ENCODE data around the gene DNASE1L2. TPM values are rescaled to one million over a fixed set of nuclear protein-coding genes. Genes with fewer than 3 reads are reported as not detected.

The DNASE1L2 gene
- total RNA-seq (2014; rRNA removed; shearing (Covaris generic)) = 1.0 and 1.5 TPM in 2 replicates

DNA sequence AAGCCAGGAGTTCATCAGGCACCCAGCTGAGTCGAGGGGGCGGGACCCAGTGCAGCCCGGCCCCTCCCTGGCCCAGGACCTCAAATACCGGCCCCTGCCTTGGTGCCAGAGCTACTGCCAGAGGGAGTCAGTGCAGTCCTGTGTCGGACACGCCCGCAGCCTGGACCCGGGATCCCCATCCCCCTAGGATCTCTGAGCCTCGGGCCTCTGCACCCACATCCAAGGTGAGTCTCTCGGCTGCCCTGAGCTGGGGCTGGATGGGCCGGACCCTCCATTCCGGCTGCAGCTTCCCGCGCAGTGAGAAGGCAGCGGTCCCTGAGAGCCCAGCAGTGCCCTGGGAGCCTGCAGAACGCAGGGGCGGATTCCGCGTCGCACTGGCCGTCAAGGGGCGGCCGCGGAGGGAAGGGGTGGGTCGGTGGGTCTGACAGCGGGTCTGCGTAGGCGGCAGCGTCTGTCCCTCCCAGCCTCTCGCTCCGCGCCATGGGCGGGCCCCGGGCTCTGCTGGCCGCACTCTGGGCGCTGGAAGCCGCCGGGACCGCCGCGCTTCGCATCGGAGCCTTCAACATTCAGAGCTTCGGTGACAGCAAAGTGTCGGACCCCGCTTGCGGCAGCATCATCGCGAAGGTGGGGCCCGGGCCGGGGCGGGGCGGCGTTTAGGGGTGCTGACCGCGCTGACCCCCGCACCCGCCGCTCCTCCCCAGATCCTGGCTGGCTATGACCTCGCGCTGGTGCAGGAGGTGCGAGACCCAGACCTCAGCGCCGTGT lies at the start of gene DNASE1L2:
TSS of gene DNASE1L2 (plus strand) at position 108 of the 765 bp plus-strand sequence. CDS start at position 481, 373 bp downstream.

GRCh38 chr16:2196162-2196980 lies 39.9 kb upstream of the DNASE1L2 start, which contains the start of gene CASKIN1:
CASKIN1 (minus strand) TSS chr16:2196605; CDS start chr16:2196432, 173 bp downstream.

GRCh38 chr16:2205104-2205966 lies 30.9 kb upstream of the DNASE1L2 start, which contains the start of gene MLST8:
MLST8 (plus strand) TSS chr16:2205454; CDS start chr16:2206086, 632 bp downstream.

DNA sequence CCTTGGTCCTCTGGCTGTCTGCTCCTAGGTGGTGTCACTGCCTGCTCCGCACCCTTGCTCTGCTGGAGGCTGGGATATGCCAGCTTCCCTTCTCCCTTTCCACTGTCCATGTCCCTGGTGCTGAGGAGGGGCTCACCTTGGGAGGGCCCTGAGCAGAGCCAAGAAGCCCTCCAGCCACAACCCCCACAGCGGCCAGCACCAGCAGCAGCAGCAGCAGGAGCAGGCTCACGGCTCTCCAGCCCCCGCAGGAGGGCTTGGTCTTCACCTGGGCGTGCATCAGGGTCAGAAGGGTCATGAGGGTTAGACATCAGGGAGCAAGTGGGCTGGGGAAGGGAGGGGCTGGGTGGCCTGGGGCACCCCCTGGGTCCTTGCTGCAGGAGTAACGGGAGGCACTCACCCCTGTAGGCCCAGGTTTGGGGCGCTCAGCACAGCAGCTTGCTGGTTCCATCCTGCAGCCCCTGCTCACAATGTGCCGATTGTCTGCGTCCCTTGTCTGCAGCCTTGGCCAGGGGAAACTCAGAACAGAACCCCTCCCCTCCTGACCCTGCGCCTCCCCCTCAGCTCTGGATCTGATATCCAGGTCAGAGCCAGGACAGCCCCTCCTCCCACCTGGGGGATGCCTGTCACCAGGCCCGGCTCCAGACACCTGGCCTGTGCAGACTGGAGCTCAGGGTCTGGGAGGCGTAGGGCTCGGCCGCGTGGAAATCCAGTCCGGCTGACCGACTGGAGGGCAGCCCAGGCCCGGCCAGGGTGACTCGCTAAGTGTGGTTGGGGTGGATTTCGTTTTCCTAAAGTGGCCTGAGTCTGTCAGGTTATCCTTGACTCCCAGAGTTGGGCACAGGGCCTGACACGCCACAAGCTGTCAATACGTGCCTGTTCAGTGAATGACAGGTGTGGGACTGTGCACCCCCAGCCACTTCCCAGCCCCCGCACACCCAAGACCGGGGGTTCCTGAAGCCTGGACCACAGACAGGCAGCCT lies 25.6 kb upstream of the DNASE1L2 start, which contains the start of gene BRICD5:
TSS of gene BRICD5 (minus strand) at position 478 of the 980 bp plus-strand sequence. CDS start at position 448, 30 bp downstream.

GRCh38 chr16:2214719-2214968 lies 21.6 kb upstream of the DNASE1L2 start, which contains the start of gene PGP:
PGP (minus strand) TSS chr16:2214840; CDS start chr16:2214777, 63 bp downstream.

GRCh38 chr16:2223221-2223941 lies 12.9 kb upstream of the DNASE1L2 start, which contains the start of gene E4F1:
E4F1 (plus strand) TSS chr16:2223591; CDS start chr16:2223614, 23 bp downstream.

GRCh38 chr16:2251296-2252111 lies 15.3 kb downstream of the DNASE1L2 start, which contains the start of gene ECI1:
ECI1 (minus strand) TSS chr16:2251587; CDS start chr16:2251566, 21 bp downstream.

GRCh38 chr16:2267913-2268666 lies 31.8 kb downstream of the DNASE1L2 start, which contains the start of gene RNPS1:
RNPS1 (minus strand) TSS chr16:2268126; CDS start chr16:2264643, 3,483 bp downstream.

Small RNAs within 50 kb of the gene (small RNA-seq; reads per million reads assigned to genes)
- not detected for gene MIR3677
- not detected for gene MIR4717

Other genes starting within 250 kb of the DNASE1L2 start
- gene SYNGR3, start 246.5 kb upstream of the DNASE1L2 start, total RNA-seq (2014; rRNA removed; shearing (Covaris generic)) = 1.6 and 2.0 TPM in 2 replicates
- gene ZNF598, start 226.6 kb upstream of the DNASE1L2 start, total RNA-seq (2014; rRNA removed; shearing (Covaris generic)) = 59.6 and 76.5 TPM in 2 replicates
- 1.0 and 1.5 TPM in 2 replicates for gene NPW, start 216.7 kb upstream of the DNASE1L2 start, total RNA-seq (2014; rRNA removed; shearing (Covaris generic))
- gene NHERF2, start 209.5 kb upstream of the DNASE1L2 start, total RNA-seq (2014; rRNA removed; shearing (Covaris generic)) = 113 and 117 TPM in 2 replicates
- gene NTHL1, start 188.6 kb upstream of the DNASE1L2 start, total RNA-seq (2014; rRNA removed; shearing (Covaris generic)) = 58.6 and 71.2 TPM in 2 replicates
- gene TSC2, start 188.5 kb upstream of the DNASE1L2 start, total RNA-seq (2014; rRNA removed; shearing (Covaris generic)) = 75.3 and 90.4 TPM in 2 replicates
- gene PKD1, start 100.5 kb upstream of the DNASE1L2 start, total RNA-seq (2014; rRNA removed; shearing (Covaris generic)) = 90.3 and 104 TPM in 2 replicates
- gene RAB26, start 87.8 kb upstream of the DNASE1L2 start, total RNA-seq (2014; rRNA removed; shearing (Covaris generic)) = 9.0 and 16.0 TPM in 2 replicates
- 71.3 and 72.5 TPM in 2 replicates for gene TRAF7, start 80.7 kb upstream of the DNASE1L2 start, total RNA-seq (2014; rRNA removed; shearing (Covaris generic))
- gene CASKIN1, start 39.8 kb upstream of the DNASE1L2 start, total RNA-seq (2014; rRNA removed; shearing (Covaris generic)) = 1.1 and 1.4 TPM in 2 replicates
- 44.6 and 65.4 TPM in 2 replicates for gene MLST8, start 31.0 kb upstream of the DNASE1L2 start, total RNA-seq (2014; rRNA removed; shearing (Covaris generic))
- gene BRICD5, start 25.6 kb upstream of the DNASE1L2 start, total RNA-seq (2014; rRNA removed; shearing (Covaris generic)) = 1.3 and 3.0 TPM in 2 replicates
- gene PGP, start 21.6 kb upstream of the DNASE1L2 start, total RNA-seq (2014; rRNA removed; shearing (Covaris generic)) = 19.2 and 26.6 TPM in 2 replicates
- 40.0 and 47.9 TPM in 2 replicates for gene E4F1, start 12.9 kb upstream of the DNASE1L2 start, total RNA-seq (2014; rRNA removed; shearing (Covaris generic))
- gene ECI1, start 15.1 kb downstream of the DNASE1L2 start, total RNA-seq (2014; rRNA removed; shearing (Covaris generic)) = 86.9 and 97.5 TPM in 2 replicates
- gene RNPS1, start 31.7 kb downstream of the DNASE1L2 start, total RNA-seq (2014; rRNA removed; shearing (Covaris generic)) = 254 and 259 TPM in 2 replicates
- 0.40 and 0.60 TPM in 2 replicates for gene ABCA3, start 104.3 kb downstream of the DNASE1L2 start, total RNA-seq (2014; rRNA removed; shearing (Covaris generic))
- gene CCNF, start 193.0 kb downstream of the DNASE1L2 start, total RNA-seq (2014; rRNA removed; shearing (Covaris generic)) = 39.2 and 42.2 TPM in 2 replicates
- gene TEDC2, start 223.7 kb downstream of the DNASE1L2 start, total RNA-seq (2014; rRNA removed; shearing (Covaris generic)) = 33.7 and 40.7 TPM in 2 replicates
- 0.37 and 0.64 TPM in 2 replicates for gene NTN3, start 234.9 kb downstream of the DNASE1L2 start, total RNA-seq (2014; rRNA removed; shearing (Covaris generic))
- gene TBC1D24, start 238.7 kb downstream of the DNASE1L2 start, total RNA-seq (2014; rRNA removed; shearing (Covaris generic)) = 12.4 and 13.9 TPM in 2 replicates